ENCODE results near the gene PTPRD. TPM values are rescaled to one million over a fixed set of nuclear protein-coding genes. Genes with fewer than 3 reads are reported as not detected.

Gene PTPRD
- total RNA-seq, 1 experiment from 2014 or later = 0.02 TPM

GRCh38 chr9:8838136-8838535, 1774.7 kb downstream of the PTPRD start:
- BruUV-seq (replicated peaks) = no TSS peak
- ChIA-PET RAD21 (ENCODE audit: low non-redundant PET in 1 of 2, low total read pairs in 2 of 2, uncharacterized antibody in 2 of 2, unreplicated experiment in 2 of 2) (no interaction called here), CTCF (no interaction called here), POLR2A (no interaction called here)
- Histone ChIP-seq H3K9me2 (ENCODE audit: insufficient read depth) (no peaks in the 10 kb centered on the region), H3K4me1 (ENCODE audit: control insufficient read depth in 1 of 2, insufficient read depth in 2 of 2, low read length in 2 of 2) (no peaks in the 10 kb centered on the region), H2AFZ (ENCODE audit: low read depth, low read length, poor library complexity, severe bottlenecking) (no peak overlapping the region), H3K79me2 (ENCODE audit: insufficient read depth, low read length) (no peaks in the 10 kb centered on the region), H3K27ac (ENCODE audit: low read depth, low read length) (no peak overlapping the region), H3K27me3 (ENCODE audit: insufficient read depth, low read length) (no peaks in the 10 kb centered on the region), H3K4me3 (replicated peaks in 1 of 2; ENCODE audit: low read depth in 1 of 2, low read length in 2 of 2) (no peak overlapping the region), H3K9ac (ENCODE audit: low read length) (no peak overlapping the region), H3K4me2 (ENCODE audit: low read length) (no peak overlapping the region), H4K20me1 (ENCODE audit: insufficient read depth) (no peaks in the 10 kb centered on the region), H3K36me3 (ENCODE audit: control insufficient read depth in 1 of 2, insufficient read depth in 2 of 2, low read length in 2 of 2) (no peaks in the 10 kb centered on the region), H3K9me3 (ENCODE audit: control insufficient read depth in 1 of 2, insufficient read depth in 1 of 2, low read depth in 1 of 2, low read length in 2 of 2) (peaks cover 3 to 8% of the 10 kb centered on the region in 2 experiments; a peak in 2 of 4 replicates)
- intact Hi-C loops (cut with micrococcal nuclease) = no loop called here
- no peak for DNase-seq (ENCODE audit: low read depth, low spot score)
- no peak for ATAC-seq
- TF ChIP-seq ATF3 (IDR thresholded peaks at IDR 0.05) = no peak
- no peak for TF ChIP-seq FOSL1 (IDR thresholded peaks at IDR 0.05; ENCODE audit: low read depth)
- no peak for TF ChIP-seq ZBTB33 (IDR thresholded peaks at IDR 0.05; ENCODE audit: extremely low read depth, insufficient replicate concordance, low read length)
- no peak for TF ChIP-seq SIN3A (IDR thresholded peaks at IDR 0.05; ENCODE audit: low read depth)
- no peak for TF ChIP-seq ZNF274 (IDR thresholded peaks at IDR 0.05; ENCODE audit: low read depth, low read length)
- TF ChIP-seq REST (IDR thresholded peaks at IDR 0.05; ENCODE audit: low read depth) = no peak
- TF ChIP-seq RAD21 (IDR thresholded peaks at IDR 0.05; ENCODE audit: low read depth) = no peak
- no peak for TF ChIP-seq EGR1 (IDR thresholded peaks at IDR 0.05; ENCODE audit: low read depth)
- TF ChIP-seq ZFX (IDR thresholded peaks at IDR 0.05) = no peak
- TF ChIP-seq EZH2phosphoT487 (IDR thresholded peaks at IDR 0.05; ENCODE audit: borderline replicate concordance) = no peak
- TF ChIP-seq SP1 (IDR thresholded peaks at IDR 0.05; ENCODE audit: low read depth) = no peak
- TF ChIP-seq TCF7L2 (IDR thresholded peaks at IDR 0.05; ENCODE audit: borderline replicate concordance, extremely low read depth, insufficient read depth, insufficient read length) = no peak
